ENCODE results near the gene KCNB1.

KCNB1 gene

DNA sequence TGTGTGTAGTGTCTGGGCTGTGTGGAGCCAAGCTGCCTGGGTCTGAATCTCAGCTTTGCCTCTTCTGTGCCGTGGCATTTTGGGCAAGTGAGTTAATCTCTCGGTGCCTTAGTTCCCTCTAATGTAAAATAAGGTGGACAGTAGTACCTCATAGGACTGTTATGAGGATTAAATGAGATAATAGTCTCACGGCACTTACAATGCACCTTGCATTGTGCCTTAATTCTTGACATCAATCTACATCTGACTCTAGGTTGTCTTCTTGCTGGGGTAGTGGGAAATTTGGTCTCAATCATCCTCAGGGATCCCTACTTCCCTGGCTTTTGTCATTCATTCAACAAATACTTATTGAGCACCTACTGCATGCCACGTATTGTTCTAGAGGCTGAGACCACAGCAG lies 133.9 kb downstream of the KCNB1 start:
- WGBS = 92% methylated on average over 2 of the region's 4 CpGs
- no peak overlapping the region for H3K4me3 ChIP-seq (ENCODE audit: insufficient read depth in 1 of 2, low read depth in 1 of 2, low read length in 2 of 2)

GRCh38 chr20:49347156-49347555 lies 135.3 kb downstream of the KCNB1 start:
- H3K9ac ChIP-seq (ENCODE audit: low read length) = no peak overlapping the region
- H3K36me3 ChIP-seq (ENCODE audit: control insufficient read depth in 1 of 2, insufficient read depth in 2 of 2, low read depth in 1 of 2, low read length in 2 of 2) = no peaks in the 10 kb centered on the region
- H3K9me3 ChIP-seq (ENCODE audit: control insufficient read depth, low read length) = no peaks in the 10 kb centered on the region
- no peak overlapping the region for H4K91ac ChIP-seq (ENCODE audit: low read length)
- H2BK12ac ChIP-seq (ENCODE audit: low read length in 2 of 2) = no peak overlapping the region
- no peak overlapping the region for H2AFZ ChIP-seq (ENCODE audit: low read depth, low read length)
- no peak overlapping the region for H3K4me3 ChIP-seq (ENCODE audit: insufficient read depth in 1 of 2, low read depth in 1 of 2, low read length in 2 of 2)
- no peaks in the 10 kb centered on the region for H3K79me1 ChIP-seq (replicated peaks; ENCODE audit: low read length, poor library complexity, severe bottlenecking)
- H3K4me2 ChIP-seq (ENCODE audit: low read length, poor library complexity, severe bottlenecking) = no peak overlapping the region
- no peak overlapping the region for H3K23ac ChIP-seq (ENCODE audit: low read length in 2 of 2)
- H2BK120ac ChIP-seq (ENCODE audit: low read depth, low read length) = no peak overlapping the region
- no peak overlapping the region for H3K27ac ChIP-seq (ENCODE audit: low read length, poor library complexity, severe bottlenecking)
- H4K8ac ChIP-seq (ENCODE audit: low read length) = no peak overlapping the region
- H3K4ac ChIP-seq (ENCODE audit: low read depth in 1 of 2, low read length in 2 of 2) = no peak overlapping the region
- no peak for DNase-seq
- no peak overlapping the region for H3K18ac ChIP-seq (ENCODE audit: low read depth in 1 of 2, low read length in 2 of 2)
- H2BK15ac ChIP-seq (ENCODE audit: low read depth, poor library complexity, severe bottlenecking) = no peak overlapping the region
- peaks cover 0 to 51% of the 10 kb centered on the region in 2 experiments for H3K27me3 ChIP-seq (ENCODE audit: control insufficient read depth in 1 of 2, insufficient read depth in 1 of 2, low read length in 2 of 2)
- no peak overlapping the region for H3K14ac ChIP-seq (ENCODE audit: low read length in 2 of 2)
- H3K4me1 ChIP-seq (ENCODE audit: control insufficient read depth, insufficient read depth, low read depth, low read length) = peaks cover 19% of the 10 kb centered on the region
- WGBS = 95% methylated on average over 9 of the region's 9 CpGs
- H2AK5ac ChIP-seq (ENCODE audit: low read length, severe bottlenecking) = no peak overlapping the region
- H2BK5ac ChIP-seq (ENCODE audit: low read depth, low read length, poor library complexity, severe bottlenecking) = no peak overlapping the region

More for the DNA sequence above, 133.9 kb downstream of the KCNB1 start:
- H2BK5ac ChIP-seq (ENCODE audit: low read depth, low read length, poor library complexity, severe bottlenecking) = no peak overlapping the region
- no peak for DNase-seq
- no peak overlapping the region for H3K27ac ChIP-seq (ENCODE audit: low read length, poor library complexity, severe bottlenecking)
- H2BK12ac ChIP-seq (ENCODE audit: low read length in 2 of 2) = no peak overlapping the region
- no peaks in the 10 kb centered on the region for H3K9me3 ChIP-seq (ENCODE audit: control insufficient read depth, low read length)
- no peaks in the 10 kb centered on the region for H3K79me1 ChIP-seq (replicated peaks; ENCODE audit: low read length, poor library complexity, severe bottlenecking)
- no peak overlapping the region for H2BK120ac ChIP-seq (ENCODE audit: low read depth, low read length)
- no peak overlapping the region for H3K4me2 ChIP-seq (ENCODE audit: low read length, poor library complexity, severe bottlenecking)
- no peak overlapping the region for H4K8ac ChIP-seq (ENCODE audit: low read length)
- H2BK15ac ChIP-seq (ENCODE audit: low read depth, poor library complexity, severe bottlenecking) = no peak overlapping the region
- no peak overlapping the region for H3K18ac ChIP-seq (ENCODE audit: low read depth in 1 of 2, low read length in 2 of 2)
- no peak overlapping the region for H3K4ac ChIP-seq (ENCODE audit: low read depth in 1 of 2, low read length in 2 of 2)
- H3K9ac ChIP-seq (ENCODE audit: low read length) = no peak overlapping the region
- H4K91ac ChIP-seq (ENCODE audit: low read length) = no peak overlapping the region
- no peak overlapping the region for H3K23ac ChIP-seq (ENCODE audit: low read length in 2 of 2)
- H3K4me1 ChIP-seq (ENCODE audit: control insufficient read depth, insufficient read depth, low read depth, low read length) = peaks cover 14% of the 10 kb centered on the region
- H3K14ac ChIP-seq (ENCODE audit: low read length in 2 of 2) = no peak overlapping the region
- H3K36me3 ChIP-seq (ENCODE audit: control insufficient read depth in 1 of 2, insufficient read depth in 2 of 2, low read depth in 1 of 2, low read length in 2 of 2) = no peaks in the 10 kb centered on the region
- no peak overlapping the region for H2AFZ ChIP-seq (ENCODE audit: low read depth, low read length)
- peaks cover 3 to 53% of the 10 kb centered on the region in 2 experiments for H3K27me3 ChIP-seq (ENCODE audit: control insufficient read depth in 1 of 2, insufficient read depth in 1 of 2, low read length in 2 of 2)
- H2AK5ac ChIP-seq (ENCODE audit: low read length, severe bottlenecking) = no peak overlapping the region

DNA sequence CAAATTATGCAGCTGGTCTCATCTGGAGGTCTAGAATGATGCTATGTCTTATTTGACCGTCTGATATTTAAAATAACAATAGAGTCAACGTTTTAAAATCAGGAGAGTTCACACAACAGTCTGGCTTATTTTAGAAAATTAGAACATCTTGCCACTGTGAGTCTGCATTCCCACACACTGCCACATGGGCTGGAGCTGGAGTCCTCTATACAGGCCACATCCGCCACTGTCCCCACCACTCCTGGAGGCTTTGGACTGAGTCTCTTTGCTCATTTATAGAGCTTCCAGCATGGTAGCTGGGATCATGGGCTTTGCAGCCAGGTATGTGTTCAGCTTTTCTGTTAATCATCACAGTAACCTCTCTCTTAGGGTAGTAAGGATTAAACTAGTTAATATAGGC lies 135.8 kb downstream of the KCNB1 start:
- 82% methylated on average over 3 of the region's 3 CpGs for WGBS
- no peak overlapping the region for H3K18ac ChIP-seq (ENCODE audit: low read depth in 1 of 2, low read length in 2 of 2)

GRCh38 chr20:49345524-49345923 lies 136.9 kb downstream of the KCNB1 start:
- Histone ChIP-seq H4K8ac (ENCODE audit: low read length) (no peak overlapping the region), H2BK5ac (ENCODE audit: low read depth, low read length, poor library complexity, severe bottlenecking) (no peak overlapping the region), H3K27ac (ENCODE audit: low read length, poor library complexity, severe bottlenecking) (peak overlapping the region; percentile 61), H2AK5ac (ENCODE audit: low read length, severe bottlenecking) (no peak overlapping the region), H3K4me3 (ENCODE audit: insufficient read depth in 1 of 2, low read depth in 1 of 2, low read length in 2 of 2) (peak overlapping the region in 1 of 2 experiments; percentile 32), H2AFZ (ENCODE audit: low read depth, low read length) (no peak overlapping the region), H2BK120ac (ENCODE audit: low read depth, low read length) (no peak overlapping the region), H2BK12ac (ENCODE audit: low read length in 2 of 2) (no peak overlapping the region), H3K4me1 (ENCODE audit: control insufficient read depth, insufficient read depth, low read depth, low read length) (peaks cover 19% of the 10 kb centered on the region), H3K14ac (ENCODE audit: low read length in 2 of 2) (no peak overlapping the region), H3K9ac (ENCODE audit: low read length) (peak overlapping the region; percentile 86), H3K27me3 (ENCODE audit: control insufficient read depth in 1 of 2, insufficient read depth in 1 of 2, low read length in 2 of 2) (peaks cover 0 to 37% of the 10 kb centered on the region in 2 experiments), H3K4ac (ENCODE audit: low read depth in 1 of 2, low read length in 2 of 2) (no peak overlapping the region), H4K91ac (ENCODE audit: low read length) (no peak overlapping the region), H3K9me3 (ENCODE audit: control insufficient read depth, low read length) (no peaks in the 10 kb centered on the region), H3K18ac (ENCODE audit: low read depth in 1 of 2, low read length in 2 of 2) (no peak overlapping the region), H3K23ac (ENCODE audit: low read length in 2 of 2) (no peak overlapping the region), H2BK15ac (ENCODE audit: low read depth, poor library complexity, severe bottlenecking) (no peak overlapping the region), H3K36me3 (ENCODE audit: control insufficient read depth in 1 of 2, insufficient read depth in 2 of 2, low read depth in 1 of 2, low read length in 2 of 2) (no peaks in the 10 kb centered on the region), H3K79me1 (replicated peaks; ENCODE audit: low read length, poor library complexity, severe bottlenecking) (no peaks in the 10 kb centered on the region), H3K4me2 (ENCODE audit: low read length, poor library complexity, severe bottlenecking) (peak overlapping the region; percentile 44)
- peak; percentile 8 for DNase-seq
- 62% methylated on average over 14 of the region's 14 CpGs for WGBS

More for the DNA sequence above, 135.8 kb downstream of the KCNB1 start:
- no peak overlapping the region for H2AFZ ChIP-seq (ENCODE audit: low read depth, low read length)
- H3K9ac ChIP-seq (ENCODE audit: low read length) = no peak overlapping the region
- no peak overlapping the region for H2BK15ac ChIP-seq (ENCODE audit: low read depth, poor library complexity, severe bottlenecking)
- no peaks in the 10 kb centered on the region for H3K9me3 ChIP-seq (ENCODE audit: control insufficient read depth, low read length)
- H3K14ac ChIP-seq (ENCODE audit: low read length in 2 of 2) = no peak overlapping the region
- no peak overlapping the region for H4K91ac ChIP-seq (ENCODE audit: low read length)
- no peak overlapping the region for H3K27ac ChIP-seq (ENCODE audit: low read length, poor library complexity, severe bottlenecking)
- DNase-seq = peak; percentile 13
- no peaks in the 10 kb centered on the region for H3K79me1 ChIP-seq (replicated peaks; ENCODE audit: low read length, poor library complexity, severe bottlenecking)
- no peak overlapping the region for H4K8ac ChIP-seq (ENCODE audit: low read length)
- no peak overlapping the region for H3K4ac ChIP-seq (ENCODE audit: low read depth in 1 of 2, low read length in 2 of 2)
- H3K4me2 ChIP-seq (ENCODE audit: low read length, poor library complexity, severe bottlenecking) = no peak overlapping the region
- no peak overlapping the region for H2AK5ac ChIP-seq (ENCODE audit: low read length, severe bottlenecking)
- H3K36me3 ChIP-seq (ENCODE audit: control insufficient read depth in 1 of 2, insufficient read depth in 2 of 2, low read depth in 1 of 2, low read length in 2 of 2) = no peaks in the 10 kb centered on the region
- no peak overlapping the region for H3K4me3 ChIP-seq (ENCODE audit: insufficient read depth in 1 of 2, low read depth in 1 of 2, low read length in 2 of 2)
- no peak overlapping the region for H2BK120ac ChIP-seq (ENCODE audit: low read depth, low read length)
- no peak overlapping the region for H2BK5ac ChIP-seq (ENCODE audit: low read depth, low read length, poor library complexity, severe bottlenecking)
- no peak overlapping the region for H2BK12ac ChIP-seq (ENCODE audit: low read length in 2 of 2)
- peaks cover 19% of the 10 kb centered on the region for H3K4me1 ChIP-seq (ENCODE audit: control insufficient read depth, insufficient read depth, low read depth, low read length)
- H3K27me3 ChIP-seq (ENCODE audit: control insufficient read depth in 1 of 2, insufficient read depth in 1 of 2, low read length in 2 of 2) = peaks cover 0 to 47% of the 10 kb centered on the region in 2 experiments
- H3K23ac ChIP-seq (ENCODE audit: low read length in 2 of 2) = no peak overlapping the region
